HG03432 (cell line): Measurements from ENCODE around the gene PHLDB1.

ENCODE experiments used
- ATAC-seq: cut with Tn5 transposase; IDR thresholded peaks from one replicate; pipeline ENCODE4 v1.9.1; 2021; ENCODE audit warnings: mild to moderate bottlenecking, moderate library complexity; ENCODE audit not compliant: unreplicated experiment

Gene PHLDB1

DNA sequence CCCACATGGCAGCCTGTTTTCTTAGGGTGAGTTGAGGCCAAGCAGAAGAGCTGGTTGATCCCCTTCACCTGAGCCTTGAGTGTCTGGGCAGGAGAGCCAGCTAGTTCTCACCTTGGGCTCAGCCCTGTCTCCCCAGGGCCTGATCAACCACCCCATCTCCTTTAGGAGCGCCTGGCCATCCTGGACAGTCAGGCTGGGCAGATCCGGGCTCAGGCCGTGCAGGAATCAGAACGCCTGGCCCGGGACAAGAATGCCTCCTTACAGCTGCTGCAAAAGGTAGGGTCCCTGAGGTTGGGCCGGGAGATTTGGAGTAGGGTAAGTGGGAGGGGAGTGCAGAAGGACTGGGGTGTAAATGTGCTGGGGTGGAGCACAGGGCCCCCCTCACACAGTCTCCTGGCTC lies 31.3 kb downstream of the PHLDB1 start:
- no peak for ATAC-seq

DNA sequence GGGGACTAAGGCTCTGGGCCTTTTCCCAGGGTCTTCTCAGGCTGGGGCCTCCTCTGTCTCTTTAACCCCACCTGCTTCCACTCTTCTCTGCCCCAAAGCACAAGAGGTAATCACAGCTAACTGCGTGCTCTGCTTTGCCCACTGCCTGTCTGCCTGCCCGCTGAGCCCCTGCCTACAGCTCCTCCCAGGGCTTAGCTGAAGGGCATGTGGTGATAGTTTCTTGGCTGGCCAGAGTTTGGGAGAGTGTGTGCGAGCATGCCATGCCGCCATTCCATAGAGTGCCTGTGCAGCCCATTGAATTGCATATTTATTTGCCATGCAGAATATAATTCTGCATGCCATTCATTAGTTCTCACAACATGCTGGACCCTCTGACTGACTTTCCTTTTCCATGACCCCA lies 32.5 kb downstream of the PHLDB1 start:
- no peak for ATAC-seq

DNA sequence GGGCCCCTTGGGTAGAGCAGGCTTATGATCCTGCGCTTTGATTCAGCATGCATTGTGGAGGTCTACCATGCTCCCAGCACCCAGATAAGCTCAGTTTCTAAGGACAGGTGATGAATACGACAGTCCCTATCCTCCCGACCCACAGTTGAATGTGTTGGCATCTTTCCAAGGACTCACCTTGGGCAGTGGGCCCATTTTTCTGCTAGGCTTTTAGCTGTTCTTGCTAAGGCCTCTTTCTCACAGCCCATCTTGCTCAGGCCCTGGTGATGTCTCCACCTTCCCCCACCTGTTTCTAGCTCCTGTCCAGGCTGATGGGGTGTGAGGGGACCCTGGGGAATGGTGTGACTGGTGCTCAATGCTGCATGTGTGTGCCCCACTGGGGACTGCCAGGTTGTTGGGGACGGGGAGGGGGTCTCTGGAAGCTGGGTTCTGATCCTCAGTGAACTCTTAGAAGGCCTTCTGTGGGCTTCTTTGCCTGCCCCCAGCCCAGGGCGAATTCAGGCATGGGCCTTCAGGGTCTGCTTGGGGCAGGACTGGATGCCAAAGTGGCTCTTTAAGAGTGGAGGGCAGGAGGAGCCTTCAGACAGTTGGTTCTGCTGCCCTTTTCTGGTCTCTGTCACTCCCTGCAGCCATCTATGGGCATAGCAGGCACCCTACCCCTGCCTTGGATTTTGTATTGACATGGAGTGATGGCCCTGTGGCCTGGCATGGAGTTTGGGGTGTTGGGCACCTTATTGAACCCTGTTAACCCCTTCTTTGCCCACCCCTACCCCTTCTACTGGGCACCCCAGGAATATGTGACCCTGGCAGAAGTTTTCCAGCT lies 33.1 kb downstream of the PHLDB1 start:
- ATAC-seq: no peak

- ATAC-seq: no peak
These were observed 34.1 kb downstream of the PHLDB1 start for GRCh38 chr11:118641397-118642019.

GRCh38 chr11:118643142-118643994 lies 36.0 kb downstream of the PHLDB1 start:
- no peak for ATAC-seq

DNA sequence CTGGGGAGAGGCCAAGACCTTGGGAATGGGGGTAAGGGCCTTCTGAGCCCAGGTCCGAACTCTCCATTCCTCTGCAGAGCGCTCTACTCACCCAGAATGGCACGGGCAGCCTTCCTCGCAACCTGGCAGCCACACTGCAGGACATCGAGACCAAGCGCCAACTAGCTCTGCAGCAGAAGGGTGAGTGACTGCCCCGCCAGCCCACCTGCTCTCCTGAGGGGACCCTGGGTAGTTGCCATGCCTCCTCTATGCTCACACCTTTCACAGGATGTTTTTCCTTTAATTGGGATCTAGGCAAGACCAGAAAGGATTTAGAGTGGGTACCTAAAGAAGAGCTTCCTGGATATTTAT lies 36.6 kb downstream of the PHLDB1 start:
- no peak for ATAC-seq

DNA sequence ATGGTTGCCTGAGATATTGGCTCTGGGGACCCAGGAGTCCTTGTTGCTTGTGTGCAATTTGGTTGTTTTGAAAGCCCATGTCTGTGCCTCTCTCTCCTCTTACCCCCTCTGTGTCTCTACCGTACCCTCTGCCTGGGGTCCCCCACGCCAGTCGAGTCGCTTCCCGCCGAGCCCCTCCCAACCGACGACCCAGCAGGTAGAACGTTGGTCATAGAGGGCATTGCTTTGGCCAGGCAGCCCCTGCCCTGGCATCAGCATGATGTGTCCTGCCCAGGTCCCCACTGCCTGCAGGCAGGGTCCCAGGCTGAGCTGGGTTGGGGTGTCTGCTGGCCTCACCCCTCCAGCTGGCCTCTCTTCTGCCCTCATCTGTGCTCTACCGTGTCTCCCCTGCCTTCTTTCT lies 37.1 kb downstream of the PHLDB1 start:
- no peak for ATAC-seq

DNA sequence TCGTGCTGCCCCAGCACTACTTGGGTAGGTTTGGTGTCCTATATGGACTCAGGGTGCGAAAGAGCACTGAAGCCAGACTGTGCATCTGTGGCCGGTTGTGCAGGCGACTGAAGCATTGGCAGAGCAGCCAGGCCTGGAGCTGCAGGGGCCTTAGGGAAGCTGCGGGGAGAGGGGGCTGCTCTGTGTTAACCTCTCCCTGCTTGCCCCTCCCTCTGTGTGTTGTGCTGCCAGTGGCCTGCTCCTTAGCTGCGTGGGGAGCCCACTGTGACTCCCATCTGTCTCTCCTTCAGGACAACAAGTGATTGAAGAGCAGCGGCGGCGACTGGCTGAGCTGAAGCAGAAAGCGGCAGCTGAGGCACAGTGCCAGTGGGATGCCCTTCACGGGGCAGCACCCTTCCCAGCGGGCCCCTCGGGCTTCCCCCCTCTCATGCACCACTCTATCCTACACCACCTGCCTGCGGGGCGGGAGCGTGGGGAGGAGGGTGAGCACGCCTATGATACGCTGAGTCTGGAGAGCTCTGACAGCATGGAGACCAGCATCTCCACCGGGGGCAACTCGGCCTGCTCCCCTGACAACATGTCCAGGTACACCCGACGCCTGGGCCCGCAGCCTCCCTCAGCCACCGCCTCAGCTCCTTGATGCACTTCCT lies 37.8 kb downstream of the PHLDB1 start:
- ATAC-seq: no peak

DNA sequence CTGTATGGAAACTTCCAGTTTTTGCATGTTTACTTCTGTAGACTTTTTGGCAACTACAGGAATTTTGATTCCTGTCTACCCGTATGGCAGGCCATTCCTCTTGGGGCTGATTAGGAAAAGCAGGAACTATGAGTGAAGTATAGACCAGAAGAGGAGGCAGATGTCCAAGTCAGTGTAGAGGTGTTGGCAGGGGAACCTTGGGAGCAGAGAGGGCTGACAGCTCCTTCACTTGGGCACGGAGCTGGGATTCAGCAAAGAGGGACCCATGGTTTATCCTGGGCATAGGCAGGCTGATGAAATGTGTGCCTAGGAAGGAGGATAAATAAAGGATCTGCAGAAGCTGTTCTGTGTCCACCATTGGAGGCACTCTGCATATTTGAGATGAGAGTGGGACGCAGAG lies 39.0 kb downstream of the PHLDB1 start:
- no peak for ATAC-seq

GRCh38 chr11:118648291-118648690 lies 40.9 kb downstream of the PHLDB1 start:
- no peak for ATAC-seq

GRCh38 chr11:118649941-118650340 lies 42.5 kb downstream of the PHLDB1 start:
- no peak for ATAC-seq

GRCh38 chr11:118650366-118650765 lies 43.0 kb downstream of the PHLDB1 start:
- no peak for ATAC-seq

DNA sequence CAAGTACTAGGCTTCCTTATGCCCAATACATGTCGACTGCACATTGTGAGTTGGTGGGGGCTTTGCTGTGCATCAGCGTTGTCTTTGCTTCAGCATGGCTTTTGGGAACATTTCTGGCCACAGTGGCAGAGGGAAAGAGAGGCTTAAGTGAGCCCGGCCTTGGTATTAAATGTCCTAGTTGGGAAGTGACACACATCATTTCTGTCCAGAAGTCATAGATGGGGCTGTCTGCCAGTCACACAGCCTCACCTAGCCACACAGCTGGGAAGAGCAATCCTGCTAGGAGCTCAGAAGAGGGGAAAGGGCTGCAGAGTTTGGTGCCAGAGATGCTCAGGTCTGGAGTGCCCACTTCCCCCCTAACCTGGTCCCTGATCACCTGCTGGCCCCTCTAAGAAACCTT lies 44.4 kb downstream of the PHLDB1 start:
- no peak for ATAC-seq

- ATAC-seq: no peak
These were observed 45.3 kb downstream of the PHLDB1 start for GRCh38 chr11:118652681-118653181.

DNA sequence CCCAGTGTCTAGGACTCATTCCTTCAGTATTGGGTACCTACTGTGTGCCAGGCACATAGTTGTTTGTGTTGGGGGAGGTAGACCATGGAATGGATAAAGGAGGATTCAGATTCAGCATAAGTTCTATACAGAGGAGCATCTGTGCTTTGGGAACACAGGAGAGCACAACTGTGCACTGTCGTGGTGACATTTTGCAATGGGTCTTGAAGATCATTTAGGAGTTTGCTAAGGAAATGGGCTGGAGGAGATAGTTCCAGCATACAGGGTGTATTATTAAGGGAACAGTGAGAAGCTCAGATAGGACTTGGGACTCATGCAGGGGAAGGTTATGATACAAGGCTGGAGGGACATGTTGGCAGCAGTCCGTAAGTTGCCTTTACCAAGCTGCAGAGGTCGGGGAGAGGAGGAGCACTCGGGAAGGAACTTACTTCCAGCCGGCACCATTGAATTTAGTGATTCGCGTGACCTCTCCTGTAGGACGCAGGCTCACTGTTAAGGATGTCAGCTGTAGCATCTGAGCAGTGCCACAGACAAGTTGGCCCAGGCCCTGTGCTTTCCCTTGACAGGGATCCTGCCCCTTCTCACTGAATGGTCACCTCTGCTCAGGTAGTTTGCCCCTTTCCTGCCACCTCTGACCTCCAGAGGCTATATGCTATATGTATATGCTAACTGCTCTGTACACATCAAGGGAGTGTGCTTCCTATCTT lies 46.4 kb downstream of the PHLDB1 start:
- no peak for ATAC-seq

DNA sequence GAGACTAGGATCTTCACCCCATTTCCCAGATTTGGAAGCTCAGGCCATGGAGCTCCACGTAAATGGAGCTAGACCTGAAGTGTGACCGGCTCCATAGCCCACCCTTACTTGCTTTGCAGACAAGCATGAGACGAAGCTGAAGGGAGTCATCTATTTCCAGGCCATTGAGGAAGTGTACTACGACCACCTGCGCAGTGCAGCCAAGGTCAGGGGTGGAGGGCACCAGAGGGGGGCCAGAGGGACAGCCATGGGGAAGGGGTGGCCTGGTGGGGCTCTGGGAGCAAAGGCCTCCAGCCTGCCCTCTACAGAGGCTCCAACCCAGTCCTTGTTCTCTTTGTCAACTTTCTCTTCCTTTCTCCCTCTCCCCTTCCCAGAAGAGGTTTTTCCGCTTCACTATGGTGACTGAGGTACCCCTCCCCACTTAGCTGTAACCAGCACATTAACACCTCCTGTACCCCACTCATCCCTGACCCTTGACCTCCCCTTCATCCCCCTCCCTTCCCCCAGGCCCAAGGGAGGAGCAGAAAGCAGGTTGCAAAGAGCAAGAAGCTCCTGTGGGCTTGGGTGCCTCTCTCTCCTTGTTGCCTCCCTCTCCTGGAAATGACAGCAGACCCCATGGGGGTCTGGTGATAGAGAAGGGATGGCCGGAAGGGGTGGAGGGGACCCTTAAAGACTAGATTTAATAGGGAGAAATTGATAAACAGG lies 48.2 kb downstream of the PHLDB1 start:
- ATAC-seq: no peak

- ATAC-seq: no peak
These were observed 49.2 kb downstream of the PHLDB1 start for GRCh38 chr11:118656563-118657165.

GRCh38 chr11:118657238-118657637 lies 49.8 kb downstream of the PHLDB1 start:
- no peak for ATAC-seq

DNA sequence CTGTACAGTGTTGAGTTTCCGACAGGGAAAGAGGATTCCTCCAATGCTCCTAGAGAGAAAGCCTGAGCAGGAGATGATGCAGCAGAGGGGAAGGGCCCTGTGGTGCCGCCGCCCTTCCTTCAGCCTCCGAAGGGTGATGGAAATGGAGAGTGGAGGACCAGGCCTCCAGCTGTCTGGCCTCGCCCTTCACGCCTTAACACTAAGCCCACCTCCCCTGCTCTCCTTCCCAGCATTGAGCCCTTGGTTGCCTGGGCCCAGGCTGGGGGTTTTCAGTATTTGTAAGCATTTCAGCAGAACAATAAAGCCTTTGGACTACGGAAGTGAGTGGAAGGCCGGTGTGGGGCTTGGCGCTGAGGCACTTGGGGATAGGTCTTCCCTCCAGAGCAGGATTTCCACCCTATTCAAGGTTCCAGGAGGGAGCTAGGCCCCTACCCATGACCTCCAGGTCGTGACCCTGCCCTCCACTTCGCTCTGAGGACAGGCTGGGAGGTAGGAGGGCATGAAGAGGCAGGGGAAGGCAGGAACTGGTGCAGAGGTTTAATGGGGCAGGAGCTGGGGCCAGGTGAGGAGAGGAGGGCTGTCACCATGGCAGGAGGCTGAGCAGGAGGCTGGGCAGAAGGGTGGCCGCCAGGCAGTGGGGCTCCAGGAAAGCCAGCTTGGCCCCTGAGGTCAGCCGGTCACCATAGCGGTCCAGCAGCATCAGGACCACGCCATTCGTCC lies 50.5 kb downstream of the PHLDB1 start:
- ATAC-seq: no peak
